GM12891 (cell line): ENCODE data around the gene FLT3.

Experiments
- PAX5 ChIP-seq: IDR thresholded peaks from 2 replicates; pipeline ENCODE4 v1.6.1; 2011; ENCODE audit warnings: low read length, moderate library complexity, mild to moderate bottlenecking; ENCODE audit not compliant: insufficient read depth, severe bottlenecking
- POLR2A ChIP-seq: IDR thresholded peaks from 2 replicates; pipeline ENCODE4 v1.6.1; 2011; ENCODE audit warnings: low read depth, low read length, control low read depth
- POLR2AphosphoS5 ChIP-seq: IDR thresholded peaks from 2 replicates; pipeline ENCODE4 v1.6.1; 2011; ENCODE audit warnings: low read depth, low read length, control low read depth
- POU2F2 ChIP-seq: IDR thresholded peaks from 2 replicates; pipeline ENCODE4 v1.6.1; 2011; ENCODE audit warnings: low read depth, mild to moderate bottlenecking, control low read depth, low read length, moderate library complexity
- SPI1 ChIP-seq: IDR thresholded peaks from 2 replicates; pipeline ENCODE4 v1.6.1; 2011; ENCODE audit warnings: low read depth, low read length, control low read depth
- TAF1 ChIP-seq: IDR thresholded peaks from 2 replicates; pipeline ENCODE4 v1.6.1; 2011; ENCODE audit warnings: low read depth, low read length, control low read depth

DNA sequence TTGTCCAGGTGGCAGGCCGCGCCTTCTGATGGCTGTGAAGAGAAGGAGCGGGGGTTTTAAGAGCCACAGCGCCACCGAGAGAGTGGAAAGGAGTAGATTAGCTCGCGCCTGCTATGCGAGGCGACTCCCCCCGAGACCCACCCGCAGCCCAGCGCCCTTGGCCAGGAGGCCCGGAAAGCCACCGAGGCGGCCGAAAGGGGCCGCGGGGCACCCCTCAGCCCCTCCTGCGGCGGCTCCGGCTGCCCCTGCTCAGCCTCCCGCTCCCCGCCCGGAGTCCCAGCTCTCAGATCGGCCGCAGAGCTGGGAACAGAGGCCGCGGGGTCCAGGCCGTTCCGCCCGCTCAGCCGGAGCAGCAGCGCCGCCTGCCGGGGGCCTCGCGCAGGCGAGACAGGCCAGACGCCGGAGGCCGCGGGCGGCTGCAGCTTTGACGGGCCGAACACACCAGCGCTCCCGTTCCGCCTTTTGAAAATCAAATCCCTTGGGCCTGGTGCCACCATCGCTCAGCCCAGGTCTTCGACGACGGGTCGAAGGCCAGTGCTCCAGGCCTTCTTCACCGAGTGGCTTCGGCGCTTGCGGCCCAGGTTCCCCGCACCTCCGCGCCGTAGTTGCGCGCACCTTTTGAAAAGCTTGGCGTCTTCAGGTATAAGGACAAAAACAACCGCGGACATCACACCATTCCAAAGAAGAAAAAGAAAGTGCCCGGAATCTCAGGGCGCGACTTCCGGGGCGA is 146.5 kb downstream of the FLT3 start:
- no peak for TF ChIP-seq POLR2AphosphoS5
- no peak for TF ChIP-seq POLR2A
- TF ChIP-seq TAF1: no peak
- TF ChIP-seq PAX5: peak; percentile 31
- TF ChIP-seq SPI1: no peak
- no peak for TF ChIP-seq POU2F2
